Thoracic aorta (tissue), 2 donors: Measurements from ENCODE around the gene PES1. TPM values are rescaled to one million over a fixed set of nuclear protein-coding genes. Genes with fewer than 3 reads are reported as not detected.

Experiments
- ATAC-seq: fragments of 150-250 bp; one replicate; pipeline ENCODE4 v1.8.0; 2017; ENCODE audit warnings: low read depth; ENCODE audit not compliant: insufficient number of reproducible peaks, low FRiP score
- DNase-seq: peaks from one replicate; pipeline ENCODE4 v3.0.0-alpha.2; 2020; ENCODE audit warnings: low spot score
- H3K27ac ChIP-seq, 2 donors: fragments of 200-600 bp; sonication (generic); 1 replicate in 1 of 2; 2 replicates in 1 of 2; pipeline ENCODE4 v1.5.1; 2016; ENCODE audit warnings: mild to moderate bottlenecking in 2 of 2, moderate library complexity in 2 of 2
- H3K27me3 ChIP-seq: fragments of 200-600 bp; sonication (generic); replicated peaks from 2 replicates; pipeline ENCODE4 v1.6.0; 2016; ENCODE audit warnings: mild to moderate bottlenecking; ENCODE audit not compliant: insufficient read depth
- H3K36me3 ChIP-seq: fragments of 200-600 bp; sonication (generic); one replicate; pipeline ENCODE4 v1.5.1; 2016
- H3K4me1 ChIP-seq, 2 donors: fragments of 200-600 bp; sonication (generic); 1 replicate in 1 of 2; 2 replicates in 1 of 2; pipeline versions ENCODE4 v1.5.1 to v1.6.0; 2016; ENCODE audit warnings: low read depth in 2 of 2, mild to moderate bottlenecking in 1 of 2; ENCODE audit not compliant: control insufficient read depth in 1 of 2
- H3K4me3 ChIP-seq: fragments of 200-600 bp; sonication (generic); 2 replicates; pipeline ENCODE4 v1.5.1; 2016; ENCODE audit warnings: mild to moderate bottlenecking
- H3K9me3 ChIP-seq: fragments of 200-600 bp; sonication (generic); 2 replicates; pipeline ENCODE4 v1.5.1; 2016
- total RNA-seq, 2 donors: library from RNA; depleted of rRNA; stranded (reverse); fragments of >200 nt; gene quantifications; one replicate each; pipeline versions ENCODE4 v1.1.0 to v1.2.3, GENCODE V29; 2016
- TF ChIP-seq, protein P1 (sequence below): fragments of 200-600 bp; sonication (generic); IDR thresholded peaks from one replicate; pipeline ENCODE4 v1.5.1; 2019; ENCODE audit warnings: antibody characterized with exemption

PES1 gene
- total RNA-seq, 2 donors from 2014 or later, result 30.5 to 58.6 TPM

GRCh38 chr22:30575859-30576258 is 15.9 kb downstream of the PES1 start:
- H3K27me3 ChIP-seq, result no peaks in the 10 kb centered on the region
- ATAC-seq (no peak), DNase-seq (no peak)
- peaks cover 12 to 28% of the 10 kb centered on the region in 2 donors for H3K4me1 ChIP-seq
- peaks cover 47% of the 10 kb centered on the region for H3K36me3 ChIP-seq
- H3K4me3 ChIP-seq, result peak overlapping the region; percentile 69
- H3K27ac ChIP-seq, result peak overlapping the region; percentile 74 to 78
- H3K9me3 ChIP-seq, result no peaks in the 10 kb centered on the region
- TF ChIP-seq, protein P1, sequence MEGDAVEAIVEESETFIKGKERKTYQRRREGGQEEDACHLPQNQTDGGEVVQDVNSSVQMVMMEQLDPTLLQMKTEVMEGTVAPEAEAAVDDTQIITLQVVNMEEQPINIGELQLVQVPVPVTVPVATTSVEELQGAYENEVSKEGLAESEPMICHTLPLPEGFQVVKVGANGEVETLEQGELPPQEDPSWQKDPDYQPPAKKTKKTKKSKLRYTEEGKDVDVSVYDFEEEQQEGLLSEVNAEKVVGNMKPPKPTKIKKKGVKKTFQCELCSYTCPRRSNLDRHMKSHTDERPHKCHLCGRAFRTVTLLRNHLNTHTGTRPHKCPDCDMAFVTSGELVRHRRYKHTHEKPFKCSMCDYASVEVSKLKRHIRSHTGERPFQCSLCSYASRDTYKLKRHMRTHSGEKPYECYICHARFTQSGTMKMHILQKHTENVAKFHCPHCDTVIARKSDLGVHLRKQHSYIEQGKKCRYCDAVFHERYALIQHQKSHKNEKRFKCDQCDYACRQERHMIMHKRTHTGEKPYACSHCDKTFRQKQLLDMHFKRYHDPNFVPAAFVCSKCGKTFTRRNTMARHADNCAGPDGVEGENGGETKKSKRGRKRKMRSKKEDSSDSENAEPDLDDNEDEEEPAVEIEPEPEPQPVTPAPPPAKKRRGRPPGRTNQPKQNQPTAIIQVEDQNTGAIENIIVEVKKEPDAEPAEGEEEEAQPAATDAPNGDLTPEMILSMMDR, result no peak

- TF ChIP-seq, protein P1, result no peak
- H3K27me3 ChIP-seq, result no peaks in the 10 kb centered on the region
- H3K27ac ChIP-seq, result peak overlapping the region; percentile 74 to 78
- ATAC-seq (peak; percentile 94), DNase-seq (peak; percentile 25)
- H3K9me3 ChIP-seq, result no peaks in the 10 kb centered on the region
- peaks cover 12 to 28% of the 10 kb centered on the region in 2 donors for H3K4me1 ChIP-seq
- peak overlapping the region; percentile 69 for H3K4me3 ChIP-seq
- peaks cover 40% of the 10 kb centered on the region for H3K36me3 ChIP-seq
Observed at GRCh38 chr22:30574997-30575671, 16.6 kb downstream of the PES1 start.

GRCh38 chr22:30574095-30574981 is 17.4 kb downstream of the PES1 start, which contains the start of gene GAL3ST1:
TSS of gene GAL3ST1 (minus strand) at chr22:30574665. CDS start at chr22:30557392, 17,273 bp downstream.
- TF ChIP-seq, protein P1, result no peak
- peak within 1 kb of the TSS; percentile 74 to 78 for H3K27ac ChIP-seq
- ATAC-seq (no peak), DNase-seq (no peak)
- H3K4me1 ChIP-seq, result peaks cover 12 to 28% of the 10 kb centered on the region in 2 donors
- no peaks in the 10 kb centered on the region for H3K27me3 ChIP-seq
- H3K4me3 ChIP-seq, result peak within 1 kb of the TSS; percentile 69
- no peaks in the 10 kb centered on the region for H3K9me3 ChIP-seq
- peaks cover 32% of the 10 kb centered on the region for H3K36me3 ChIP-seq

- H3K4me3 ChIP-seq, result no peak overlapping the region
- peak overlapping the region in 1 of 2 donors; percentile 69 for H3K27ac ChIP-seq
- ATAC-seq, result no peak
Observed at GRCh38 chr22:30573594-30574094, 18.1 kb downstream of the PES1 start.

More at GRCh38 chr22:30573594-30574094, 18.1 kb downstream of the PES1 start:
- no peaks in the 10 kb centered on the region for H3K9me3 ChIP-seq
- TF ChIP-seq, protein P1, result no peak
- no peak for DNase-seq
- peaks cover 25% of the 10 kb centered on the region for H3K36me3 ChIP-seq
- peaks cover 12 to 28% of the 10 kb centered on the region in 2 donors for H3K4me1 ChIP-seq
- no peaks in the 10 kb centered on the region for H3K27me3 ChIP-seq
